ENCODE results near the gene TMEM87B. TPM values are rescaled to one million over a fixed set of nuclear protein-coding genes. Genes with fewer than 3 reads are reported as not detected.

TMEM87B gene
- 48.3 and 112 TPM in 2 replicates for total RNA-seq

- peak; percentile 98 for DNase-seq (ENCODE audit: low read depth)
- TF ChIP-seq, protein P1, sequence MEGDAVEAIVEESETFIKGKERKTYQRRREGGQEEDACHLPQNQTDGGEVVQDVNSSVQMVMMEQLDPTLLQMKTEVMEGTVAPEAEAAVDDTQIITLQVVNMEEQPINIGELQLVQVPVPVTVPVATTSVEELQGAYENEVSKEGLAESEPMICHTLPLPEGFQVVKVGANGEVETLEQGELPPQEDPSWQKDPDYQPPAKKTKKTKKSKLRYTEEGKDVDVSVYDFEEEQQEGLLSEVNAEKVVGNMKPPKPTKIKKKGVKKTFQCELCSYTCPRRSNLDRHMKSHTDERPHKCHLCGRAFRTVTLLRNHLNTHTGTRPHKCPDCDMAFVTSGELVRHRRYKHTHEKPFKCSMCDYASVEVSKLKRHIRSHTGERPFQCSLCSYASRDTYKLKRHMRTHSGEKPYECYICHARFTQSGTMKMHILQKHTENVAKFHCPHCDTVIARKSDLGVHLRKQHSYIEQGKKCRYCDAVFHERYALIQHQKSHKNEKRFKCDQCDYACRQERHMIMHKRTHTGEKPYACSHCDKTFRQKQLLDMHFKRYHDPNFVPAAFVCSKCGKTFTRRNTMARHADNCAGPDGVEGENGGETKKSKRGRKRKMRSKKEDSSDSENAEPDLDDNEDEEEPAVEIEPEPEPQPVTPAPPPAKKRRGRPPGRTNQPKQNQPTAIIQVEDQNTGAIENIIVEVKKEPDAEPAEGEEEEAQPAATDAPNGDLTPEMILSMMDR (IDR thresholded peaks at IDR 0.05; ENCODE audit: insufficient read depth, low read depth, low read length) = no peak
- H3K4me3 ChIP-seq (ENCODE audit: low read depth, low read length) = peak within 1 kb of the TSS; percentile 94
Measured at GRCh38 chr2:112054847-112055729, at the start of gene TMEM87B. Gene TMEM87B (plus strand): TSS chr2:112055269. CDS start chr2:112055592, 323 bp downstream.

DNA sequence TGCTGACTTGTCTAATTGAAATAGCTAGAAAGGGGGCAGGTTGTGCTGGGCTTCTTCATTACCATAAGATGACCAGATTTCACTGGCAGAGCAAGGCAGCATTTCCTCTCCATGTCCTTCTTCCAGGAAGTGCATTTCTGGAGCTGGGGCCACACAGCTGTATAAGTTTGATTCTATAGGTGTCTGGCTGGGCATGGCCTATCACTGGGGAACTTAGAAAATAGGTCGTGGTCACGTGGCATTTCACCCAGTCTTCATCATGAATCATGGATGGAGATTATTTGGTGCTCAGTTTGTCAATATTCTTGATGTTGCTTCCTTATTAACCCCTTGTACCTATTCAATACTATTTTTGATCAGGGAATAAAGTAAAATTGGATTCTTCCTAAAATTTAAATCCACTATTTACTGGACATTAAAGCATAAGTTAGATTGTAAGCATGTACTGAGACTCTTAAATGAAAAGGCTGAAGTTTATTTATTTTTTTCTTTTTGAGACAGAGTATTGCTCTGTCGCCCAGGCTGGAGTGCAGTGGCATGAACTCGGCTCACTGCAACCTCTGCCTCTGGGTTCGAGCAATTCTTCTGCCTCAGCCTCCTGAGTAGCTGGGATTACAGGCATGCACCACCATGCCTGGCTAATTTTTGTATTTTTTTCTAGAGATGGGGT lies 49.5 kb upstream of the TMEM87B start:
- no peak for DNase-seq (ENCODE audit: low read depth)
- H3K4me3 ChIP-seq (ENCODE audit: low read depth, low read length) = no peak overlapping the region
- TF ChIP-seq, protein P1 (IDR thresholded peaks at IDR 0.05; ENCODE audit: insufficient read depth, low read depth, low read length) = no peak

DNA sequence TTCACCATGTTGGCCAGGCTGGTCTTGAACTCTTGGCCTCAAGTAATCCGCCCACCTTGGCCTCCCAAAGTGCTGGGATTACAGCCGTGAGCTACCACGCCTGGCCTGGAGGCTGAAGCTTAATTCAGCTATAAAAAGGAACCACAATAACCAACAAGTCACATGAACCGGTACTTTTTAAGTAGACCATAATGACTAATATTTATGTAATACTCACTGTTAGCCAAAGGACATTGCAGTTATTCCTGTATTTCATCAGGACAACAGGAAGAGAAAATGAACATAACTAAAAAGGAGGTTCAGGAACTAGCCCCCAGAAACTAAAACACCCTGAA lies 49.0 kb upstream of the TMEM87B start:
- DNase-seq (ENCODE audit: low read depth) = peak; percentile 54
- TF ChIP-seq, protein P1 (IDR thresholded peaks at IDR 0.05; ENCODE audit: insufficient read depth, low read depth, low read length) = no peak
- no peak overlapping the region for H3K4me3 ChIP-seq (ENCODE audit: low read depth, low read length)

DNA sequence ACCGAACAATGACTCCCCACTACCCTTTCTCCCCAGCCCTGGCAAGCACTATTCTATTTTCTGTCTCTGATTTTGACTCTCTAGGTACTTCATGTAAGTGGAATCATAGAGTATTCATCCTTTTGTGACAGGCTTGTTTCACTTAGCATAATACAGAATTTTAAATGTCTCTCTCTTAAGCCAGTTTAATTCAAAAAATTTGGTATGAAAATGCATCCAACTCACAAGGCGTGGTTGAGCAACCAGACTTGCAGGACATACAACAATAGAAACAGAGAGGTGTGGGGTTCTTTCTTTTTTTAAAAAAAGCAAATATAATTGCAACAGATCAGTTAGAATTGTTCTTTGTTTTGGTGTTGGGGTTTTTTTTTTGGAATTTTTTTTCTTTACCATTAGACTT lies 47.6 kb upstream of the TMEM87B start:
- TF ChIP-seq, protein P1 (IDR thresholded peaks at IDR 0.05; ENCODE audit: insufficient read depth, low read depth, low read length) = no peak
- no peak for DNase-seq (ENCODE audit: low read depth)
- H3K4me3 ChIP-seq (ENCODE audit: low read depth, low read length) = no peak overlapping the region

DNA sequence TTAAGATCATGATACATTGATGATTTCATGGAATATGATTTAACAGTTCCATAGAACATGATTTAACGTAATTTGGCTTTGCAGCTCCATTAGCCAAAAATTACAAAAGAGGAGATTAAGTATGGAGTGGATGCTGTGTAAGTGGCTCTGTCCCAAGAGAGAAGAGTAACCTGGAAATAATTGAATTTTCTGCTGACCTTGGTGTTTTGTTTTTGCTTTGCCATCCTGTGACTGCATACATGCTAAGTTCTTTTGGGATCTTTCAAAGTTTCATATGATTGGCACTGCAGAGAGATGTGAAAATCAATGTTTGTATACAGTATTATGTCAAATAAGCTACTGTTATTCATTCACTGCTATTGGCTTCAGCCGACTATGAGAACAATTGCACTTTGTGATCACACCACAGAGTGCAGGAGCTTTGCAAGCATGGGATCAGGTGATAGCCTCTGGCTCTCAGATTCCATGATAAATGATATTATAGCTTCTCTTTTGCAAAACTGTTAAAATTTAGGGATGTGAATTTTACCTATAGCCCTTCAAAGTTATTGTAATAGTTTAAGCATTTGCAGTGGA lies 46.1 kb upstream of the TMEM87B start:
- TF ChIP-seq, protein P1 (IDR thresholded peaks at IDR 0.05; ENCODE audit: insufficient read depth, low read depth, low read length) = no peak
- no peak overlapping the region for H3K4me3 ChIP-seq (ENCODE audit: low read depth, low read length)
- no peak for DNase-seq (ENCODE audit: low read depth)

DNA sequence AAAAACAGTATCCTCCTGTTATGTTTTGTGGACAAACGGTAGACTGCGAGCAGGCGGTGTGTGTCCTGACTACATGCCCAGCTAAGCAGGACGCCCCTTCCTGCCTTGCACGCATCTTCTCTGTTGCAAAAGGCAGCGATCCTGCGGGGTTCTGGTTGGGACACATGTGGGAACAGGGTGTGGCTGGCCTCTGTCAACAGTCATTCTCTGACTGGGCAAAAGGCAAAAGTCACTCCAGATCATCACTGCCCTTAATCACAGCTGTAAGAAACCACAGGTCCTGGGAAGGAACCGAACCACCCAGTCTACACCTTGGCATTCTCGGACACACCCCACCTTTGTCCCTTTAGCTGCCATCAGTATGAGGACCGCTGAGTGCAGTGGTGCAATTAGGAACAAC lies 44.3 kb upstream of the TMEM87B start:
- DNase-seq (ENCODE audit: low read depth) = no peak
- TF ChIP-seq, protein P1 (IDR thresholded peaks at IDR 0.05; ENCODE audit: insufficient read depth, low read depth, low read length) = no peak
- no peak overlapping the region for H3K4me3 ChIP-seq (ENCODE audit: low read depth, low read length)
